Mucosa of gallbladder (tissue), 1 donor: ENCODE results near the gene ITPR3. TPM values are rescaled to one million over a fixed set of nuclear protein-coding genes. Genes with fewer than 3 reads are reported as not detected.

Experiments used
- DNase-seq: peaks from one replicate; pipeline ENCODE4 v3.0.0-alpha.2; 2020; ENCODE audit warnings: low spot score
- total RNA-seq: library from RNA; stranded (reverse); gene quantifications from one replicate; pipeline ENCODE4 v1.2.1, GENCODE V29; 2021
- donor health status: DM: no; HTN: no; CAD: no.

ITPR3 gene
- total RNA-seq, 1 donor from 2014 or later, result 104 TPM

- no peak for DNase-seq
These were observed 97.6 kb downstream of the ITPR3 start for GRCh38 chr6:33718713-33719112.

GRCh38 chr6:33719326-33719987 is 98.3 kb downstream of the ITPR3 start:
- no peak for DNase-seq

GRCh38 chr6:33720998-33721397 is 99.9 kb downstream of the ITPR3 start:
- no peak for DNase-seq

- DNase-seq, result no peak
These were observed 100.4 kb downstream of the ITPR3 start for GRCh38 chr6:33721508-33721907.

GRCh38 chr6:33722103-33722623 is 101.0 kb downstream of the ITPR3 start:
- DNase-seq, result no peak

- DNase-seq, result no peak
These were observed 102.4 kb downstream of the ITPR3 start for GRCh38 chr6:33723371-33724085.

GRCh38 chr6:33724102-33725023 is 103.2 kb downstream of the ITPR3 start:
- no peak for DNase-seq

GRCh38 chr6:33725222-33725621 is 104.1 kb downstream of the ITPR3 start:
- DNase-seq, result no peak

GRCh38 chr6:33725891-33726673 is 105.0 kb downstream of the ITPR3 start:
- no peak for DNase-seq

GRCh38 chr6:33726696-33727095 is 105.6 kb downstream of the ITPR3 start:
- DNase-seq, result no peak

- DNase-seq, result no peak
These were observed 106.0 kb downstream of the ITPR3 start for GRCh38 chr6:33727126-33727525.

GRCh38 chr6:33727932-33728331 is 106.8 kb downstream of the ITPR3 start:
- peak; percentile 38 for DNase-seq

GRCh38 chr6:33728438-33728837 is 107.3 kb downstream of the ITPR3 start:
- DNase-seq, result no peak

GRCh38 chr6:33729059-33729458 is 107.9 kb downstream of the ITPR3 start:
- DNase-seq, result no peak

GRCh38 chr6:33730611-33731010 is 109.5 kb downstream of the ITPR3 start:
- DNase-seq, result no peak

GRCh38 chr6:33731035-33731434 is 109.9 kb downstream of the ITPR3 start:
- no peak for DNase-seq

GRCh38 chr6:33731751-33732282 is 110.7 kb downstream of the ITPR3 start:
- DNase-seq, result peak; percentile 57

GRCh38 chr6:33732385-33732784 is 111.3 kb downstream of the ITPR3 start:
- DNase-seq, result no peak

GRCh38 chr6:33732817-33733708 is 111.9 kb downstream of the ITPR3 start:
- no peak for DNase-seq

GRCh38 chr6:33733709-33734007 is 112.5 kb downstream of the ITPR3 start:
- no peak for DNase-seq
